NCI-H82 treated with DMSO at 0.1 percent for 48 hours (cell line): ENCODE measurements around the gene RAB3C.

Experiments used
- DNase-seq: peaks from one replicate; lab custom pipeline; 2025; ENCODE audit not compliant: unreplicated experiment; lab: John Stamatoyannopoulos, UW

RAB3C gene

GRCh38 chr5:58767104-58767503 lies 184.2 kb downstream of the RAB3C start:
- DNase-seq, result no peak

- DNase-seq, result no peak
Measured at GRCh38 chr5:58770136-58770535, 187.3 kb downstream of the RAB3C start.

GRCh38 chr5:58771796-58772195 lies 188.9 kb downstream of the RAB3C start:
- DNase-seq, result no peak

- no peak for DNase-seq
Measured at GRCh38 chr5:58773744-58774441, 191.0 kb downstream of the RAB3C start.

- no peak for DNase-seq
Measured at GRCh38 chr5:58774937-58775336, 192.1 kb downstream of the RAB3C start.

- DNase-seq, result no peak
Measured at GRCh38 chr5:58775701-58776262, 192.9 kb downstream of the RAB3C start.

GRCh38 chr5:58776559-58776958 lies 193.7 kb downstream of the RAB3C start:
- DNase-seq, result peak; percentile 73

GRCh38 chr5:58778888-58779287 lies 196.0 kb downstream of the RAB3C start:
- DNase-seq, result no peak

- DNase-seq, result no peak
Measured at GRCh38 chr5:58786035-58786434, 203.2 kb downstream of the RAB3C start.

GRCh38 chr5:58786711-58787303 lies 203.9 kb downstream of the RAB3C start:
- no peak for DNase-seq

GRCh38 chr5:58787987-58788386 lies 205.1 kb downstream of the RAB3C start:
- DNase-seq, result peak; percentile 76

- DNase-seq, result no peak
Measured at GRCh38 chr5:58793888-58794657, 211.2 kb downstream of the RAB3C start.

GRCh38 chr5:58794875-58795274 lies 212.0 kb downstream of the RAB3C start:
- DNase-seq, result no peak

GRCh38 chr5:58795327-58795726 lies 212.5 kb downstream of the RAB3C start:
- no peak for DNase-seq

GRCh38 chr5:58797021-58797420 lies 214.1 kb downstream of the RAB3C start:
- DNase-seq, result no peak

- no peak for DNase-seq
Measured at GRCh38 chr5:58800356-58800755, 217.5 kb downstream of the RAB3C start.

- no peak for DNase-seq
Measured at GRCh38 chr5:58800861-58801540, 218.1 kb downstream of the RAB3C start.

- DNase-seq, result no peak
Measured at GRCh38 chr5:58803056-58803455, 220.2 kb downstream of the RAB3C start.

- no peak for DNase-seq
Measured at GRCh38 chr5:58804291-58804690, 221.4 kb downstream of the RAB3C start.

- DNase-seq, result no peak
Measured at GRCh38 chr5:58810086-58810485, 227.2 kb downstream of the RAB3C start.

GRCh38 chr5:58813855-58814254 lies 231.0 kb downstream of the RAB3C start:
- no peak for DNase-seq
